SHP77 treated with DMSO at 0.1 percent for 48 hours (cell line): ENCODE results near the gene LRP8.

ENCODE experiments used
- DNase-seq: peaks from one replicate; lab custom pipeline; 2025; lab: John Stamatoyannopoulos, UW

LRP8 gene

GRCh38 chr1:53259932-53260331 is 67.9 kb downstream of the LRP8 start:
- DNase-seq, result no peak

GRCh38 chr1:53258216-53258615 is 69.7 kb downstream of the LRP8 start:
- no peak for DNase-seq

GRCh38 chr1:53257454-53258081 is 70.3 kb downstream of the LRP8 start:
- no peak for DNase-seq

GRCh38 chr1:53256511-53257453 is 71.1 kb downstream of the LRP8 start:
- no peak for DNase-seq

GRCh38 chr1:53255031-53255430 is 72.8 kb downstream of the LRP8 start:
- DNase-seq, result no peak

GRCh38 chr1:53254011-53254640 is 73.7 kb downstream of the LRP8 start:
- DNase-seq, result no peak

GRCh38 chr1:53250325-53250724 is 77.5 kb downstream of the LRP8 start:
- DNase-seq, result no peak

GRCh38 chr1:53249706-53250105 is 78.2 kb downstream of the LRP8 start:
- no peak for DNase-seq

GRCh38 chr1:53246261-53247134 is 81.4 kb downstream of the LRP8 start:
- DNase-seq, result no peak

- no peak for DNase-seq
These were observed 83.7 kb downstream of the LRP8 start for GRCh38 chr1:53244141-53244540.

- DNase-seq, result no peak
These were observed 85.5 kb downstream of the LRP8 start for GRCh38 chr1:53242381-53242780.

- DNase-seq, result no peak
These were observed 86.0 kb downstream of the LRP8 start for GRCh38 chr1:53241828-53242227.

- DNase-seq, result peak; percentile 86
These were observed 89.4 kb downstream of the LRP8 start, which contains the start of gene MAGOH for GRCh38 chr1:53238197-53239155. Gene MAGOH, minus strand, starts transcription at chr1:53238518. Its CDS starts 70 bp downstream, at chr1:53238448.

GRCh38 chr1:53237638-53238037 is 90.2 kb downstream of the LRP8 start:
- DNase-seq, result no peak

- no peak for DNase-seq
These were observed 106.9 kb downstream of the LRP8 start for GRCh38 chr1:53220962-53221286.

- DNase-seq, result peak; percentile 84
These were observed 107.5 kb downstream of the LRP8 start, which contains the start of gene CZIB for GRCh38 chr1:53220171-53220961. Gene CZIB, minus strand, starts transcription at chr1:53220634. Its CDS starts 59 bp downstream, at chr1:53220575.

- no peak for DNase-seq
These were observed 108.2 kb downstream of the LRP8 start for GRCh38 chr1:53219711-53220110.

- no peak for DNase-seq
These were observed 109.7 kb downstream of the LRP8 start for GRCh38 chr1:53218201-53218600.

GRCh38 chr1:53214376-53214940 is 113.4 kb downstream of the LRP8 start:
- DNase-seq, result no peak
